Upper lobe of right lung (tissue), 1 donor: ENCODE results near the gene NAA10. TPM values are rescaled to one million over a fixed set of nuclear protein-coding genes. Genes with fewer than 3 reads are reported as not detected.

Source experiments
- ATAC-seq: fragments of 200-7000 bp; cut with Tn5 transposase; one replicate; pipeline ENCODE4 v1.9.1; 2020; ENCODE audit warnings: mild to moderate bottlenecking, moderate library complexity
- DNase-seq: peaks from one replicate; pipeline ENCODE4 v3.0.0-alpha.2; 2020
- H3K27ac ChIP-seq: fragments of 200-600 bp; one replicate; pipeline ENCODE4 v1.8.0; 2022
- H3K27me3 ChIP-seq: fragments of 200-600 bp; one replicate; pipeline ENCODE4 v1.8.0; 2022; ENCODE audit warnings: mild to moderate bottlenecking
- H3K36me3 ChIP-seq: fragments of 200-600 bp; one replicate; pipeline ENCODE4 v1.8.0; 2022
- H3K4me1 ChIP-seq: fragments of 200-600 bp; one replicate; pipeline ENCODE4 v1.8.0; 2022
- H3K4me3 ChIP-seq: fragments of 200-600 bp; one replicate; pipeline ENCODE4 v1.8.0; 2022; ENCODE audit warnings: mild to moderate bottlenecking
- H3K9me3 ChIP-seq: fragments of 200-600 bp; one replicate; pipeline ENCODE4 v1.8.0; 2022
- intact Hi-C: fragments of 100-400 bp; cut with DNase I; formaldehyde crosslinking; loops from one replicate; pipeline ENCODE4 v1.11.0; 2022
- total RNA-seq: library from RNA; stranded (reverse); fragmentation: NEBNext Ultra II Directional; extraction: Animal tissue kit (Norgen Biotek cat#: 25700); gene quantifications from one replicate; pipeline ENCODE4 v1.2.1, GENCODE V29; 2021
- TF ChIP-seq, protein P1 (sequence below): fragments of 200-600 bp; IDR thresholded peaks from one replicate; pipeline ENCODE4 v1.8.0; 2022; ENCODE audit warnings: antibody characterized with exemption
- donor health status: DM: no; HTN: yes; CAD: no; lungs with severe emphysema.

The NAA10 gene
- total RNA-seq, 1 donor from 2014 or later, result 84.6 TPM

DNA sequence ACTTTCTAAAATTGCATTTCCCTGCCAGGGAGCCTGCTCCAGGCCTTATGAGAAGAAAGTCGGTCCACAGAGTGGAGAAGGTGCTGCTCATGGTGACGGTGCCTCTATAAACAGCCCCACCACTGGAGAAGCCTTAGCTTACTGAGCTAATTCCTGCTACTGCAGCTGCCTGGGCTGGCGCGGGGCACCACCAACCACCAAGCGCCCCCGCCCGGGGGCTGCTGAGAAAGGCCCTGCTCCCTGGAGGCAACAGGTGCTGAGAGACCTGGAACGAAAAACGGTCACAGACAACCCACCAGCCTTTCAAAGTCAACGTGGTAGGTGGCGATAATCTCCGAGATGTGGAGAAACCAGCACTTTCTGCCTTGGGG lies 33.9 kb upstream of the NAA10 start:
- intact Hi-C loops, result no loop called here
- TF ChIP-seq, protein P1, sequence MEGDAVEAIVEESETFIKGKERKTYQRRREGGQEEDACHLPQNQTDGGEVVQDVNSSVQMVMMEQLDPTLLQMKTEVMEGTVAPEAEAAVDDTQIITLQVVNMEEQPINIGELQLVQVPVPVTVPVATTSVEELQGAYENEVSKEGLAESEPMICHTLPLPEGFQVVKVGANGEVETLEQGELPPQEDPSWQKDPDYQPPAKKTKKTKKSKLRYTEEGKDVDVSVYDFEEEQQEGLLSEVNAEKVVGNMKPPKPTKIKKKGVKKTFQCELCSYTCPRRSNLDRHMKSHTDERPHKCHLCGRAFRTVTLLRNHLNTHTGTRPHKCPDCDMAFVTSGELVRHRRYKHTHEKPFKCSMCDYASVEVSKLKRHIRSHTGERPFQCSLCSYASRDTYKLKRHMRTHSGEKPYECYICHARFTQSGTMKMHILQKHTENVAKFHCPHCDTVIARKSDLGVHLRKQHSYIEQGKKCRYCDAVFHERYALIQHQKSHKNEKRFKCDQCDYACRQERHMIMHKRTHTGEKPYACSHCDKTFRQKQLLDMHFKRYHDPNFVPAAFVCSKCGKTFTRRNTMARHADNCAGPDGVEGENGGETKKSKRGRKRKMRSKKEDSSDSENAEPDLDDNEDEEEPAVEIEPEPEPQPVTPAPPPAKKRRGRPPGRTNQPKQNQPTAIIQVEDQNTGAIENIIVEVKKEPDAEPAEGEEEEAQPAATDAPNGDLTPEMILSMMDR, result no peak
- Histone ChIP-seq H3K4me1 (peaks cover 36% of the 10 kb centered on the region), H3K9me3 (no peaks in the 10 kb centered on the region), H3K4me3 (peak overlapping the region; percentile 68), H3K36me3 (no peaks in the 10 kb centered on the region), H3K27me3 (no peaks in the 10 kb centered on the region), H3K27ac (peak overlapping the region; percentile 65)
- DNase-seq (no peak), ATAC-seq (no peak)

GRCh38 chrX:153968255-153968654 lies 33.4 kb upstream of the NAA10 start:
- H3K27ac ChIP-seq, result peak overlapping the region; percentile 65
- H3K4me3 ChIP-seq, result peak overlapping the region; percentile 68
- H3K9me3 ChIP-seq, result no peaks in the 10 kb centered on the region
- intact Hi-C loops, result no loop called here
- no peak for ATAC-seq
- no peaks in the 10 kb centered on the region for H3K27me3 ChIP-seq
- no peak for DNase-seq
- TF ChIP-seq, protein P1, result no peak
- H3K36me3 ChIP-seq, result peaks cover 1% of the 10 kb centered on the region
- H3K4me1 ChIP-seq, result peaks cover 34% of the 10 kb centered on the region

GRCh38 chrX:153967536-153968224 lies 32.8 kb upstream of the NAA10 start:
- TF ChIP-seq, protein P1, result no peak
- Histone ChIP-seq H3K9me3 (no peaks in the 10 kb centered on the region), H3K27ac (peak overlapping the region; percentile 65), H3K4me1 (peaks cover 34% of the 10 kb centered on the region), H3K27me3 (no peaks in the 10 kb centered on the region), H3K4me3 (peak overlapping the region; percentile 68), H3K36me3 (peaks cover 7% of the 10 kb centered on the region)
- ATAC-seq, result no peak
- DNase-seq, result no peak
- intact Hi-C loops, result no loop called here

- no peaks in the 10 kb centered on the region for H3K27me3 ChIP-seq
- intact Hi-C loops, result no loop called here
- no peak for DNase-seq
- peaks cover 34% of the 10 kb centered on the region for H3K4me1 ChIP-seq
- no peak for ATAC-seq
- H3K27ac ChIP-seq, result peak overlapping the region; percentile 65
- H3K4me3 ChIP-seq, result peak overlapping the region; percentile 68
- H3K36me3 ChIP-seq, result peaks cover 14% of the 10 kb centered on the region
- TF ChIP-seq, protein P1, result no peak
- no peaks in the 10 kb centered on the region for H3K9me3 ChIP-seq
Observed at GRCh38 chrX:153966841-153967535, 32.2 kb upstream of the NAA10 start.

GRCh38 chrX:153966283-153966688 lies 31.4 kb upstream of the NAA10 start:
- DNase-seq (no peak), ATAC-seq (no peak)
- peaks cover 34% of the 10 kb centered on the region for H3K4me1 ChIP-seq
- peaks cover 21% of the 10 kb centered on the region for H3K36me3 ChIP-seq
- intact Hi-C loops, result no loop called here
- TF ChIP-seq, protein P1, result no peak
- H3K9me3 ChIP-seq, result no peaks in the 10 kb centered on the region
- H3K27me3 ChIP-seq, result no peaks in the 10 kb centered on the region
- H3K4me3 ChIP-seq, result no peak overlapping the region
- H3K27ac ChIP-seq, result no peak overlapping the region
